ENCODE data around the gene ZNF513. TPM values are rescaled to one million over a fixed set of nuclear protein-coding genes. Genes with fewer than 3 reads are reported as not detected.

ZNF513 gene
- total RNA-seq, 1 donor from 2014 or later, result 16.2 TPM

DNA sequence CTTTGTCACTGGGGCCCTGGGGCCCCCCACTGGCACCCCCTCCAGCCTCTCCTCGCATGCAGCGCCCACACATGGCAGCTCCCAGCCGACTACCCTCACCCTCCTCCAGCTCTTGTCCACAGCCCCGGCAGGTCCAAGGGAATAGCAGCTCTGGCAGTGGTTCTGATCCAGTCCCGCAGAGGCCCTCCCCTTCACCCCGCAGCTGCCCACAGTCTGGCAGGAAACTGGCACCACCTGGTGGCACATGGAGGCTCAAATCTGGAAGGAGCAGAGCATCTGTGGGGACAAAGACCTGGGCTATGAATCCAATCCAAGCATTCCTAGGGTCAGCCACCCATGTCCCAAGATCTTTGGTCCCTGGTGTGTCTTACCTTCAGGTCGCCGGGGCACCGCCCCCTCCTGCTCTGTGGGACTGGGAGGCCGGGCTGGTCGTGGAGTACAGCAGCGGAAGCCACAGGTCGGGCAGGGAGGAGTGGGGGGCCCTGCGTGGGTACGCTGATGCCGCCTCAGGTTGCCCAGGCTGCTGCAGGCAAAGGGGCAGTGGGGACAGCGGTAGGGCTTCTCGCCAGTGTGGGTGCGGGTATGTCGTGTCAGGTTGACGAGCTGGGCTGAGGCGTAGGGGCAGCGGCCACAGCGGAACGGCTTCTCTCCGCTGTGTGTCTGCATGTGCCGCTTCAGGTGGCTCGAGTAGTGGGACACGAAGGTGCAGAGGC lies 2.3 kb downstream of the ZNF513 start:
- no peak for DNase-seq (ENCODE audit: low spot score)
- peaks cover 23% of the 10 kb centered on the region for H3K4me1 Mint-ChIP-seq (ENCODE audit: low read depth)
- intact Hi-C loops (cut with micrococcal nuclease), result no loop called here
- H3K27me3 Mint-ChIP-seq (ENCODE audit: insufficient read depth), result no peaks in the 10 kb centered on the region
- no peaks in the 10 kb centered on the region for H3K9me3 Mint-ChIP-seq
- H3K27ac Mint-ChIP-seq, result no peak overlapping the region
- H3K4me3 Mint-ChIP-seq, result no peak overlapping the region
- H3K36me3 Mint-ChIP-seq (ENCODE audit: low read depth), result peaks cover 49% of the 10 kb centered on the region

DNA sequence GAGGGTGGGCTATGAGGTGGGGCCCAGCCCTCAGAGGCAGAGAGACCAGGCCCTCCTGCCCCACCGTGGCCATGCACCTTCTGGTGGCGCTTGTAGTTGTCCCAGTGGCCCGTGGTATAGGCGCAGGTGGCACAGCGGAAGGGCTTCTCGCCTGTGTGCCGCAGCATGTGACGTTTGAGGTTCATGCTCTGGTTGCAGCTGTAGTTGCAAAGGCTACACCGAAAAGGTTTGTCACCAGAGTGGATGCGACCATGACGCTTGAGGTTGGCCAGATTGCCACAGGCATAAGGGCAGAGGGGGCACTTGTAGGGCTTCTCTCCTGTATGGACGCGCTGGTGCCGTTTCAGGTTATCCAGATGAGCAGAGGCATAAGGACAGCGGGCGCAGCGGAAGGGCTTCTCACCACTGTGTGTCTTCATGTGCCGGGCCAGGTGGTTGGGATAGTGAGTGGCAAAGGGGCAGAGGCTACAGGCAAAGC lies 2.9 kb downstream of the ZNF513 start:
- intact Hi-C loops (cut with micrococcal nuclease), result no loop called here
- DNase-seq (ENCODE audit: low spot score), result no peak
- no peak overlapping the region for H3K27ac Mint-ChIP-seq
- H3K4me1 Mint-ChIP-seq (ENCODE audit: low read depth), result peaks cover 29% of the 10 kb centered on the region
- H3K27me3 Mint-ChIP-seq (ENCODE audit: insufficient read depth), result no peaks in the 10 kb centered on the region
- no peak overlapping the region for H3K4me3 Mint-ChIP-seq
- peaks cover 51% of the 10 kb centered on the region for H3K36me3 Mint-ChIP-seq (ENCODE audit: low read depth)
- no peaks in the 10 kb centered on the region for H3K9me3 Mint-ChIP-seq

DNA sequence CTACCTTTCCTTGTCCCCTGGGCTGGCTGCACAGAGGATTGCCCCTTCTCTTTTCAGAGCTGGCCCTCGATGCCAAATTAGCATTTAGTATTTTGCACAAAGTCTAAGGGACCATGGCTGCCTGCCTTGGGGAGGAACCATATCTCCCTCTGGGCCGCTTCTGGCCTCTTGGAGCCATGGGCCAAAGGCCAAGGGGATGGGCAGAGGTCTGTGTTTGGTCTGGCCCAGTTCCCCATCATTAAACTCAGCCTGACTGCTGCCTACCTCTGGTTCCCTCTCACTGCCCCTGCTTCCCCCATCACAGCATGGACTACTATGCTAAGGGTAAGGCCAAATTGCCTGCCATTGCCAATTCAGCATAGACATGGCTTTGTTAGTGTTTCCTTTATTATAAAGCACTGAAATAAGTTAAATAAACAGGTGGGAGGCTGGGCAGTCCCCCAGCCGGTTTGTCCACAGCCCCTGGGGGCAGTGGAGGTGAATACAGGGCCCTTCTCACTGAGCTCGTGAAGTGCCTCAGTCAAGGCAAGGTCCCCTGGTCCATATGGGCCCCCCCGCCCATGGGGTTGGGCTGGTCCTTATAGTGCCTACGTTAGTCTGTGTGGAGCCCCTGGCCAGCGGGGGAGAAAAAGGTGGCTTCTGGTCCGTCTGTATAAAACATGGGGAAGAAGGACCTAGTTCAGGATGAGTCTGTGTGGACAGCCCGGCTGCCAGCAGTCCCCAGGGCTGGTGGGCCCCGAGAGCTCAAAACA lies 3.5 kb downstream of the ZNF513 start:
- no peaks in the 10 kb centered on the region for H3K9me3 Mint-ChIP-seq
- peaks cover 35% of the 10 kb centered on the region for H3K4me1 Mint-ChIP-seq (ENCODE audit: low read depth)
- H3K27ac Mint-ChIP-seq, result no peak overlapping the region
- H3K27me3 Mint-ChIP-seq (ENCODE audit: insufficient read depth), result no peaks in the 10 kb centered on the region
- peaks cover 52% of the 10 kb centered on the region for H3K36me3 Mint-ChIP-seq (ENCODE audit: low read depth)
- H3K4me3 Mint-ChIP-seq, result no peak overlapping the region
- DNase-seq (ENCODE audit: low spot score), result no peak
- intact Hi-C loops (cut with micrococcal nuclease), result no loop called here

DNA sequence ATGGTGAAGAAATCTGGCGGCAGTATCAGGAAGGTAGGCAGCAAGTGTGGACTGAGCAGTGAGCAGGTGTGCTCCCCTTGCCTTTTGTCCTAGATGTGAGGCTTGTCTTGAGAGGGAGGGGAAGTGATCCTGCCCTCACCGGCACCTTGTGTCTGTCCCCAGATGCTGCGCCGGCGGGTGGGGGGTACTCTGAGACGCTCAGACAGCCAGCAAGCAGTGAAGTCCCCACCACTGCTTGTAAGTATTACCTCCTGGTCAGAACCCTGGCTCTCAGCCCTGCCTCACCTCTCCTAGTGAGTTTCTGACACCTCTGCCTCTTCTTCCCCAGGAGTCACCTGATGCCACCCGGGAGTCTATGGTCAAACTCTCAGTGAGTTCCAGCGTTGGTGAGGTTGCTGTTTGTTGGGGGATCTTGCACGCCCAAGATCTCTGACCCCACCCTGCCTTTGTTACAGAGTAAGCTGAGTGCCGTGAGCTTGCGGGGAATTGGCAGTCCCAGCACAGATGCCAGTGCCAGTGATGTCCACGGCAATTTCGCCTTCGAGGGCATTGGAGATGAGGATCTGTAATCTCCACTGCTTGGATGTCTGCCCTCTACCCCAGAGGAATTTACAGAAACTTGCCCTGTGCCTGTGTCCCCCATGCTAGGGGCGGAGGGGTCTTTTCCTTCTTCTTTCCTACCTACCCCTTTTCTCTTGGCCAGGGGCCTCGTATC lies 4.2 kb downstream of the ZNF513 start:
- no peak overlapping the region for H3K4me3 Mint-ChIP-seq
- no peaks in the 10 kb centered on the region for H3K9me3 Mint-ChIP-seq
- no peaks in the 10 kb centered on the region for H3K27me3 Mint-ChIP-seq (ENCODE audit: insufficient read depth)
- peaks cover 42% of the 10 kb centered on the region for H3K4me1 Mint-ChIP-seq (ENCODE audit: low read depth)
- intact Hi-C loops (cut with micrococcal nuclease), result no loop called here
- no peak for DNase-seq (ENCODE audit: low spot score)
- peak overlapping the region; percentile 40 for H3K27ac Mint-ChIP-seq
- peaks cover 53% of the 10 kb centered on the region for H3K36me3 Mint-ChIP-seq (ENCODE audit: low read depth)

DNA sequence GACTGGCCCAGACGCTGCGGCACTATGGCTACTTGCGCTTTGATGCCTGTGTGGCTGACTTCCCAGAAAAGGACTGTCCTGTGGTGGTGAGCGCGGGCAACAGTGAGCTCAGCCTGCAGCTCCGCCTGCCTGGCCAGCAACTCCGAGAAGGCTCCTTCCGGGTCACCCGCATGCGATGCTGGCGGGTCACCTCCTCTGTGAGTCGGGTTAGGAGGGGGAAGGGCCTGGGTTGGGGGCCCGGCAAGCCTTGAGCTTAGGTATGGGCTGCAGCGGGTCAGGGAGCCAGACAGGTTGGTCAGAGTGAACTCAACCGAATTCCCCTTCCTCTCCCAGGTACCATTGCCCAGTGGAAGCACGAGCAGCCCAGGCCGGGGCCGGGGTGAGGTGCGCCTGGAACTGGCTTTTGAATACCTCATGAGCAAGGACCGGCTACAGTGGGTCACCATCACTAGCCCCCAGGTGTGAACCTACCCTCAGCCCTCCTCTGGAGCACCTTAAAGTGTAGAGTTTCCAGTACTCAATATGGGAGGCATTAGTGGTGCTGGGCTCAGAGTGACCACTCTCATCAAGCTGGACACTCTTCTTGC lies 4.9 kb downstream of the ZNF513 start:
- intact Hi-C loops (cut with micrococcal nuclease), result no loop called here
- H3K9me3 Mint-ChIP-seq, result no peaks in the 10 kb centered on the region
- H3K4me1 Mint-ChIP-seq (ENCODE audit: low read depth), result peaks cover 38% of the 10 kb centered on the region
- H3K27me3 Mint-ChIP-seq (ENCODE audit: insufficient read depth), result no peaks in the 10 kb centered on the region
- peak overlapping the region; percentile 50 for H3K27ac Mint-ChIP-seq
- H3K4me3 Mint-ChIP-seq, result no peak overlapping the region
- peaks cover 49% of the 10 kb centered on the region for H3K36me3 Mint-ChIP-seq (ENCODE audit: low read depth)
- DNase-seq (ENCODE audit: low spot score), result no peak

DNA sequence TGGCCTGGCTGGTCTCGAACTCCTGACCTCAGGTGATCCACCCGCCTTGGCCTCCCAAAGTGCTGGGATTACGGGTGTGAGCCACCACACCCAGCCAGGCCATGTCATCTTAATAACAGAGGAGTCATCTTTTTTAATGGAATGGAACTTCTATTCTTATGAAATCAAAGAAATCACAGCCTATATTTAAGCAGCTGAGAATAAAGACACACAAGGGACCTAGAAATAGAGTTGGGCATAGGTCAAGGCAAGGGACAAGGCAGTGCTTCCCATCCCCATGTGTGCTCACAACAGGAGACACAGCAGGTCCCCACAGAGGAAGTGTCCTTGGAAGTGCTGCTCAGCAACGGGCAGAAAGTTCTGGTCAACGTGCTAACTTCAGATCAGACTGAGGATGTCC lies 7.0 kb downstream of the ZNF513 start:
- no peak for DNase-seq (ENCODE audit: low spot score)
- no peaks in the 10 kb centered on the region for H3K27me3 Mint-ChIP-seq (ENCODE audit: insufficient read depth)
- H3K27ac Mint-ChIP-seq, result peak overlapping the region; percentile 41
- intact Hi-C loops (cut with micrococcal nuclease), result no loop called here
- H3K4me3 Mint-ChIP-seq, result no peak overlapping the region
- H3K4me1 Mint-ChIP-seq (ENCODE audit: low read depth), result peaks cover 37% of the 10 kb centered on the region
- H3K9me3 Mint-ChIP-seq, result no peaks in the 10 kb centered on the region
- H3K36me3 Mint-ChIP-seq (ENCODE audit: low read depth), result peaks cover 51% of the 10 kb centered on the region

DNA sequence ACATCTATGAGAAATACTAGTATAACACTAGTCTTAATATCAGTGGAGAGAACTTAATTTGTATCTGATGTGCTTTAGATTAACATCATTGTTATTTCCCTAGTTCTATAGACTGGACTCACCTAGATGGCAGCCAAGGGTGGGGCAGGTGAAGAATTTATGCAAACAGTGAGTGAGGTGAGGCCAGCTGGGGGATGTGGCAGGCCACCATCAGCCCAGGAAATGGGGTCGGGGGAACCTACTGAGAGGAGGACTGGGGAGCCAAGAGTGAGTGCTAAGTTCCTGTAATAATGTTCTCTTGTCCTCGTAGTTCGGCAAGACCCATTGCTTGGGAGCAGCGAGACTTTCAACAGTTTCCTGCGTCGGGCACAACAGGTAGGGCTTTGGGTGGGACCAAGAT lies 7.6 kb downstream of the ZNF513 start:
- H3K4me1 Mint-ChIP-seq (ENCODE audit: low read depth), result peaks cover 43% of the 10 kb centered on the region
- H3K27ac Mint-ChIP-seq, result no peak overlapping the region
- no peaks in the 10 kb centered on the region for H3K9me3 Mint-ChIP-seq
- peak overlapping the region; percentile 96 for H3K4me3 Mint-ChIP-seq
- no peaks in the 10 kb centered on the region for H3K27me3 Mint-ChIP-seq (ENCODE audit: insufficient read depth)
- intact Hi-C loops (cut with micrococcal nuclease), result no loop called here
- peaks cover 53% of the 10 kb centered on the region for H3K36me3 Mint-ChIP-seq (ENCODE audit: low read depth)
- no peak for DNase-seq (ENCODE audit: low spot score)

DNA sequence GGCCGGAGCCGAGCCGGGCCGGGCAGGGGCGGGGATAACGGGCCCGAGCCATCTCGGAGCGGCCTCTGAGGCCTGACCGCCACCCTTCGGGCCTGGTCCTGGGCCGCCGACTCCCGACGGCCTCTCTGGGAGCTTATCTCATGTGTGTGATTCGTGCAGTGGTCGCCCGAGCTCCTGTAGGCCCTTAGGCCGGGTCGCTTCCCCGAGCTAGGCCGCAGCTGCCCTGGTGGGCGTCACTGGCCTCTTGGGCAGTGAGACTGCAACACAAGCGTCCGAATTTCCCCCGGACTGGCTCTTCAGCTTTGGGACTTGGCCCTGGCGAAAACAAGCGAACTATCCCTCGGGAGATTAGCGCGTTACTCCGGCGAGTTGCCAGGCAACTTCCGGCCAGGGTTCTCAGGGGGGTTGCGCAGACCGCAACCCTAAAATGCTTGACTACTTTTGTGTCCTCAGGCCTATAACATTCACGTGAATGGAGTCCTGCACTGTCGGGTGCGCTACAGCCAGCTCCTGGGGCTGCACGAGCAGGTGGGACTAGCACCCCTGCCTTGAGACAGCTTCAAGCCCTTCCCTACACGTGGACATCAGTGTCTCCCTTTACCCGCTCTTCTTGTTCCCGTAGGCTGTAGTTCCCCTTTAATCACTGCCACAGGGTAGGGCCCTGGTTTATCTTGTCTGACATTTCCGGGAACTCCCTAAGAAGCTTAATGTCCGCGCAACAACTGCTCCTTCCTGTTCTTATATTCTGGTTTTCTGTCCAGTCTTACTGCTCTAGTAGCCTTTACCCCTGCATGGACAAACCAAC lies 9.5 kb downstream of the ZNF513 start:
- Mint-ChIP-seq H3K4me3 (peak overlapping the region; percentile 96), H3K4me1 (ENCODE audit: low read depth) (peaks cover 43% of the 10 kb centered on the region), H3K27ac (peak overlapping the region; percentile 98), H3K36me3 (ENCODE audit: low read depth) (peaks cover 58% of the 10 kb centered on the region), H3K27me3 (ENCODE audit: insufficient read depth) (no peaks in the 10 kb centered on the region), H3K9me3 (no peaks in the 10 kb centered on the region)
- DNase-seq (ENCODE audit: low spot score), result no peak
- intact Hi-C loops (cut with micrococcal nuclease), result loop anchor here (1.0 kb wide), 14 partner anchors 9 to 320 kb away; partner anchors contain the start of genes AGBL5, CAD, GTF3C2 and IFT172

DNA sequence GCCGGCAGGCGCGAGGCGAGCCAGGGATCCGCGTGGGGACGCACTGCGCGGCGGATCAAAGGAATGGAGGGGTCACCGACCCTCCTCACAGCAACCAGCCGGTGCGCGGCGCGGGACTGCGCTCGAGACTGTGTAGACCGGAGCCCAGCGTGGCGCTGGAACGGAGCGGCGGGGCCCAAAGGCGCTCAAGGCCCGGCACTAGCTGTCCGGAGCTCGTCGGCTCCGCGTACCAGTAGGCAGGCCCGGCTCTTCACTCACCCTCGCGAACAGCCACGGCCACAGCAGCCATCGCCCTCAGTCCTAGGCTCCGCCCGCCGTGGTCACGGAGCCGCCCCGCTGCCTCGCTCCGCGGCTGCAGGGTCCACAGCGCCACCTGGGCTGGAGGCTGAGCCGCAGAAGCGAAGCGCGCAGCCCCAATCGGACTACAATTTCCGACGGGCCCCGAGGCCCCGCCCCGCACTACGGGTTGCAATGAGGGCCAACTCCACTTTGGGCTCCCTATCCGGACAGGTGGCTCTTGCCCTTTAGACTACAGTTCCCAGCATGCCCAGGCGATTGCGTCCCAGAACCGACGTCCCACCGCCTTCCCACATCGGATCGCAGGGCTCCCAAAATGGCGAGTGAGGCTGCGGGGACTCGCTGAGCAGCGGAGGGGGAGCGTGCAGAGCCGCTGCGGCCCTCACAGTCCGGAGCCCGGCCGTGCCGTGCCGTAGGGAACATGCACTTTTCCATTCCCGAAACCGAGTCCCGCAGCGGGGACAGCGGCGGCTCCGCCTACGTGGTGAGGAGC lies 10.3 kb downstream of the ZNF513 start, which contains the start of the genes EIF2B4 and SNX17:
TSS of gene EIF2B4 (minus strand) at position 313 of the 790 bp plus-strand sequence. CDS start at position 289, 24 bp downstream.
TSS of gene SNX17 (plus strand) at position 591 of the 790 bp plus-strand sequence. CDS start at position 719, 128 bp downstream.
- DNase-seq (ENCODE audit: low spot score), result peak; percentile 100
- Mint-ChIP-seq H3K36me3 (ENCODE audit: low read depth) (peaks cover 57% of the 10 kb centered on the region), H3K9me3 (no peaks in the 10 kb centered on the region), H3K4me1 (ENCODE audit: low read depth) (peaks cover 43% of the 10 kb centered on the region), H3K27ac (peak within 1 kb of the TSS; percentile 98), H3K27me3 (ENCODE audit: insufficient read depth) (no peaks in the 10 kb centered on the region), H3K4me3 (peak within 1 kb of the TSS; percentile 96)
- intact Hi-C loops (cut with micrococcal nuclease), result loop anchor here (1.0 kb wide), 14 partner anchors 10 to 319 kb away; partner anchors contain the start of genes AGBL5, CAD, GTF3C2 and IFT172

DNA sequence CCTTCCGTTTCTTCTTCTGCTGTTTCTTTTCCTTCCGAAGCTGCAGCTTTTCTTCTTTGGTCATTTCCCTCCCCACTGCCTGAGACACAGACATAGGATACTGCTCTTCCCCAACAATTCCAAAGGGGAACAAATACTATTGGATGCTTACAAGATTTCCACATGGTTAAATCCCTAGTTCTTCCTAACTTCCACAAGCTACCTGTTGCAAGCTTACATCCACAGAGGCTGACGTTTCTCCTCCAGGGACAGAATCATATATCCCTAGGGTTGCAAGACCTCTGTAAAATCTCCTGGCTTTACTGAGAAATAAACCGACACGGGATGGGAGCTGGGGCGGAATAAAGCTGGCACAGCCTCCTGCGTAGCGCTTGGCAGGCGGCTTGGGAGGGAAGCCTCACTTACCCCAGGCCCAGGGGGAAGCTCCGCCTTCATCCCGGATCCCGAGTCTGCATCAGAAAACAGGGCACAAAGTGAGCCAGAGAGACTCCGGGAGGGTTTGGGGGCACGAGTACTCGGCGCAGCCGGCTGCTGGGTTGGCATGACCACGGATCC lies 11.0 kb downstream of the ZNF513 start:
- H3K36me3 Mint-ChIP-seq (ENCODE audit: low read depth), result peaks cover 53% of the 10 kb centered on the region
- H3K27me3 Mint-ChIP-seq (ENCODE audit: insufficient read depth), result no peaks in the 10 kb centered on the region
- DNase-seq (ENCODE audit: low spot score), result no peak
- peak overlapping the region; percentile 94 for H3K27ac Mint-ChIP-seq
- intact Hi-C loops (cut with micrococcal nuclease), result loop anchor here (1.0 kb wide), 14 partner anchors 11 to 318 kb away; partner anchors contain the start of genes AGBL5, CAD, GTF3C2 and IFT172
- H3K9me3 Mint-ChIP-seq, result no peaks in the 10 kb centered on the region
- H3K4me3 Mint-ChIP-seq, result peak overlapping the region; percentile 96
- peaks cover 43% of the 10 kb centered on the region for H3K4me1 Mint-ChIP-seq (ENCODE audit: low read depth)

DNA sequence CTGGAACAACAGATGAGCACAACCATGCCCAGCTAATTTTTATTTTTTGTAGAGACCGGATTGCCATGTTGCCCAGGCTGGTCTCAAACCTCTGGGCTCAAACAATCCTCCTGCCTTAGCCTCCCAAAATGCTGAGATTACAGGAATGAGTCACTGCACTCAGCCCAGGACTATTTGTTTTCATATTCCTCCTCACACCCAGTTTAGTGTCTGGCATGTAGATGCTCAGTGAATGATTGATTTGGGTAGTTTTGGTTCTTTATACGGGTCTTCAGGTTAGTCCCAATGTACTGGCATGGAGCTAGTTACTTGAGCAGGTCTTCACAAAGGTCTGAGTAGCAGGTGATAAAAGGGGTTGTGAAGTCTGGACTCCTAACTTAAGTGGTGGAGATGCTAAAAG lies 16.6 kb downstream of the ZNF513 start:
- Mint-ChIP-seq H3K27me3 (ENCODE audit: insufficient read depth) (no peaks in the 10 kb centered on the region), H3K4me3 (no peak overlapping the region), H3K27ac (no peak overlapping the region), H3K9me3 (no peaks in the 10 kb centered on the region), H3K36me3 (ENCODE audit: low read depth) (peaks cover 38% of the 10 kb centered on the region), H3K4me1 (ENCODE audit: low read depth) (peaks cover 10% of the 10 kb centered on the region)
- no peak for DNase-seq (ENCODE audit: low spot score)
- intact Hi-C loops (cut with micrococcal nuclease), result no loop called here
